Measurements from ENCODE around the gene HTD2. TPM values are rescaled to one million over a fixed set of nuclear protein-coding genes. Genes with fewer than 3 reads are reported as not detected.

HTD2 gene
- total RNA-seq, 1 experiment from 2014 or later = 7.4 TPM

DNA sequence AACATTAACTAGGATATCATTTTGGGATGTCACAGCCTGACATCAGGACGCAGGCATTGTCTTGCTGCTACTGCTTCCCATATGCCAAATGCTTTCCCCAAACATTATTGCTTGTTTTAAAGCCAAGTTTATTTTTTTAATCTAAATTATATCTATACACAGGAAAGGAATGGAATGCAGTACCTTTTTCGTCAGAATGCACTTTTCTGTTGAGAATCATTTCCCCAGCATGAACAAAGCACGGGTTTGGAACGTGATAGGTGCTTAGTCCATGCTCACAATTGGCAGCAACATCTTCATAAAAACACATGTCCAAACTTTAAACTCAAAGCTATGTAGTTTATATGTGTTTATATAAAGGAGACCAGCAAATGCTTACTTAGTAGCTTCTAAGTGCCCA is 52.5 kb downstream of the HTD2 start:
- H3K27me3 ChIP-seq (ENCODE audit: insufficient read depth, low read depth) = no peaks in the 10 kb centered on the region
- BruUV-seq (replicated peaks) = no TSS peak
- H3K9me2 ChIP-seq (ENCODE audit: insufficient read depth) = no peaks in the 10 kb centered on the region
- no peak overlapping the region for H2AFZ ChIP-seq
- no peaks in the 10 kb centered on the region; the same call in 1 of the 2 replicates for H3F3A ChIP-seq (ENCODE audit: insufficient read depth, low read depth)
- ChIA-PET CTCF (interaction anchor here (0.6 to 0.7 kb wide), 3 partner anchors 17 to 406 kb away, joined by 3 to 8 read pairs (median 3); no protein-coding TSS in a partner anchor), POLR2A (ENCODE audit: unreplicated experiment) (no interaction called here)
- no peak for DNase-seq
- intact Hi-C loops (cut with micrococcal nuclease; ENCODE audit: unreplicated experiment) = no loop called here
- H3K79me2 ChIP-seq (ENCODE audit: low read depth) = no peaks in the 10 kb centered on the region
- no peaks in the 10 kb centered on the region for H4K20me1 ChIP-seq (ENCODE audit: insufficient read depth)
- H3K4me1 ChIP-seq (replicated peaks; ENCODE audit: insufficient read depth) = no peaks in the 10 kb centered on the region
- H3K27ac ChIP-seq = no peak overlapping the region
- no peak overlapping the region for H3K4me2 ChIP-seq
- H3K36me3 ChIP-seq (ENCODE audit: low read depth) = no peaks in the 10 kb centered on the region
- TF ChIP-seq, protein P1, sequence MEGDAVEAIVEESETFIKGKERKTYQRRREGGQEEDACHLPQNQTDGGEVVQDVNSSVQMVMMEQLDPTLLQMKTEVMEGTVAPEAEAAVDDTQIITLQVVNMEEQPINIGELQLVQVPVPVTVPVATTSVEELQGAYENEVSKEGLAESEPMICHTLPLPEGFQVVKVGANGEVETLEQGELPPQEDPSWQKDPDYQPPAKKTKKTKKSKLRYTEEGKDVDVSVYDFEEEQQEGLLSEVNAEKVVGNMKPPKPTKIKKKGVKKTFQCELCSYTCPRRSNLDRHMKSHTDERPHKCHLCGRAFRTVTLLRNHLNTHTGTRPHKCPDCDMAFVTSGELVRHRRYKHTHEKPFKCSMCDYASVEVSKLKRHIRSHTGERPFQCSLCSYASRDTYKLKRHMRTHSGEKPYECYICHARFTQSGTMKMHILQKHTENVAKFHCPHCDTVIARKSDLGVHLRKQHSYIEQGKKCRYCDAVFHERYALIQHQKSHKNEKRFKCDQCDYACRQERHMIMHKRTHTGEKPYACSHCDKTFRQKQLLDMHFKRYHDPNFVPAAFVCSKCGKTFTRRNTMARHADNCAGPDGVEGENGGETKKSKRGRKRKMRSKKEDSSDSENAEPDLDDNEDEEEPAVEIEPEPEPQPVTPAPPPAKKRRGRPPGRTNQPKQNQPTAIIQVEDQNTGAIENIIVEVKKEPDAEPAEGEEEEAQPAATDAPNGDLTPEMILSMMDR (conservative IDR thresholded peaks at IDR 0.05) = no peak
- TF ChIP-seq EZH2 (IDR thresholded peaks at IDR 0.05; ENCODE audit: low read depth) = no peak
- H3K4me3 ChIP-seq = no peak overlapping the region
- no peaks in the 10 kb centered on the region for H3K9me3 ChIP-seq (ENCODE audit: insufficient read depth, low read depth)

DNA sequence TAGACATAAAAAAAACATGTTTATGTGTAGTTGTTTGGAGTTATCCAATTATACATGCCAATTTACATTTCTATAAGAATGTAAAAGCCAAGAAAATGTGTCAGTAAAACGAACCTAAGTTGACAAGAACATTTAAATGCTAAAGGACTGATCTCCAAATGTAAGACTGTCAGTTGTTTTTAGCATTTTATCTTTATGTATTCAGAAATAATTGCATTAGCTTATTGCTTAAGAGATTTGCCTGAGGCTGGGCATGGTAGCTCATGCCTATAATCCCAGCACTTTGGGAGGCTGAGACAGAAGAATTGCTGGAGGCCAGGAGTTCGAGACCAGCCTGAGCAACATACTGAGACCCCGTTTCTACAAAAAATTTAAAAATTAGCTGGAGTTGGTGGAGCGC is 53.3 kb downstream of the HTD2 start:
- Histone ChIP-seq H3K27me3 (ENCODE audit: insufficient read depth, low read depth) (no peaks in the 10 kb centered on the region), H3K79me2 (ENCODE audit: low read depth) (no peaks in the 10 kb centered on the region), H3F3A (ENCODE audit: insufficient read depth, low read depth) (no peaks in the 10 kb centered on the region; the same call in 1 of the 2 replicates), H3K36me3 (ENCODE audit: low read depth) (no peaks in the 10 kb centered on the region), H3K27ac (no peak overlapping the region), H3K4me2 (no peak overlapping the region), H2AFZ (no peak overlapping the region), H3K9me2 (ENCODE audit: insufficient read depth) (no peaks in the 10 kb centered on the region), H3K4me3 (no peak overlapping the region), H3K4me1 (replicated peaks; ENCODE audit: insufficient read depth) (no peaks in the 10 kb centered on the region), H4K20me1 (ENCODE audit: insufficient read depth) (no peaks in the 10 kb centered on the region), H3K9me3 (ENCODE audit: insufficient read depth, low read depth) (no peaks in the 10 kb centered on the region)
- TF ChIP-seq EZH2 (IDR thresholded peaks at IDR 0.05; ENCODE audit: low read depth) = no peak
- TF ChIP-seq, protein P1 (conservative IDR thresholded peaks at IDR 0.05) = no peak
- POLR2A ChIA-PET (ENCODE audit: unreplicated experiment) = no interaction called here
- no TSS peak for BruUV-seq (replicated peaks)
- no peak for DNase-seq
- intact Hi-C loops (cut with micrococcal nuclease; ENCODE audit: unreplicated experiment) = no loop called here
- CTCF ChIA-PET = interaction anchor here (0.6 kb wide), 1 partner anchor 407 kb away, joined by 3 read pairs; no protein-coding TSS in a partner anchor

DNA sequence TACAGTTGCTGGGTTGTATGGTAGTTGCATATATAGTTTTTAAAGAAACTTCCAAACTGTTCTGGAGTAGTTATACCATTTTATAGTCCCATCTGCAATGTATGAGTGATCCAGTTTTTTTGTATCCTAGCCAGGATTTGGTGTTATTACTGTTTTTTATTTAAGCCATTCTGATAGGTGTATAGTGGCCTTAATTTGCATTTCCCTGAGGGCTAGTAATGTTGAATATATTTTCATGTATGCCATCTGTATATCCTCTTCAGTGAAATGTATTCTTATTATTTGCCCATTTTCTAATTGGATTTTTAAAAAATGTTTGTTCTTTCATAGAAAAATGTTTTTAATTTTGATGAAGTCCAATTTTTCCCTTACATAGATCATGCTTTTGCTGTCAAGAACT is 55.5 kb downstream of the HTD2 start:
- intact Hi-C loops (cut with micrococcal nuclease; ENCODE audit: unreplicated experiment) = no loop called here
- Histone ChIP-seq H3K4me3 (no peak overlapping the region), H4K20me1 (ENCODE audit: insufficient read depth) (no peaks in the 10 kb centered on the region), H2AFZ (no peak overlapping the region), H3F3A (ENCODE audit: insufficient read depth, low read depth) (no peaks in the 10 kb centered on the region; the same call in 1 of the 2 replicates), H3K27ac (no peak overlapping the region), H3K79me2 (ENCODE audit: low read depth) (no peaks in the 10 kb centered on the region), H3K4me1 (replicated peaks; ENCODE audit: insufficient read depth) (no peaks in the 10 kb centered on the region), H3K36me3 (ENCODE audit: low read depth) (no peaks in the 10 kb centered on the region), H3K9me3 (ENCODE audit: insufficient read depth, low read depth) (no peaks in the 10 kb centered on the region), H3K27me3 (ENCODE audit: insufficient read depth, low read depth) (no peaks in the 10 kb centered on the region), H3K9me2 (ENCODE audit: insufficient read depth) (no peaks in the 10 kb centered on the region), H3K4me2 (no peak overlapping the region)
- CTCF ChIA-PET = no interaction called here
- POLR2A ChIA-PET (ENCODE audit: unreplicated experiment) = no interaction called here
- TF ChIP-seq, protein P1 (conservative IDR thresholded peaks at IDR 0.05) = no peak
- no peak for TF ChIP-seq EZH2 (IDR thresholded peaks at IDR 0.05; ENCODE audit: low read depth)
- DNase-seq = no peak
- BruUV-seq (replicated peaks) = no TSS peak

All from PC-9 (cell line).